Thyroid gland (tissue), 4 donors: ENCODE data around the gene NEURL1.

Source experiments
- CTCF ChIP-seq, 6 experiments: fragments of 200-600 bp in 3 of 6; fragments of 450-650 bp in 3 of 6; sonication (generic) in 3 of 6; IDR thresholded peaks; one replicate each; pipeline ENCODE4 v1.5.1; 2016 to 2019; ENCODE audit warnings: antibody characterized with exemption in 6 of 6, mild to moderate bottlenecking in 2 of 6, inconsistent platforms in 1 of 6, moderate library complexity in 1 of 6
- POLR2A ChIP-seq, 2 donors: fragments of 450-650 bp; IDR thresholded peaks; one replicate each; pipeline ENCODE4 v1.6.1; 2017; ENCODE audit warnings: antibody characterized with exemption in 2 of 2, mild to moderate bottlenecking in 2 of 2, moderate library complexity in 1 of 2

- TF ChIP-seq CTCF (IDR thresholded peaks at IDR 0.05) (no peak), POLR2A (IDR thresholded peaks at IDR 0.05) (no peak)
These were observed 747 bp upstream of the NEURL1 start for GRCh38 chr10:103492655-103493261.
